Pons (tissue), 1 donor: ENCODE measurements around the gene SERPINF2.
"Not testable (repeated sequence)": the region's sequence is repeated elsewhere in the genome, so short reads cannot be mapped to it uniquely, and the experiment has no call there.

Experiments used
- DNase-seq: peaks from one replicate; pipeline ENCODE4 v3.0.0-alpha.2; 2016; ENCODE audit warnings: low spot score

Gene SERPINF2

DNA sequence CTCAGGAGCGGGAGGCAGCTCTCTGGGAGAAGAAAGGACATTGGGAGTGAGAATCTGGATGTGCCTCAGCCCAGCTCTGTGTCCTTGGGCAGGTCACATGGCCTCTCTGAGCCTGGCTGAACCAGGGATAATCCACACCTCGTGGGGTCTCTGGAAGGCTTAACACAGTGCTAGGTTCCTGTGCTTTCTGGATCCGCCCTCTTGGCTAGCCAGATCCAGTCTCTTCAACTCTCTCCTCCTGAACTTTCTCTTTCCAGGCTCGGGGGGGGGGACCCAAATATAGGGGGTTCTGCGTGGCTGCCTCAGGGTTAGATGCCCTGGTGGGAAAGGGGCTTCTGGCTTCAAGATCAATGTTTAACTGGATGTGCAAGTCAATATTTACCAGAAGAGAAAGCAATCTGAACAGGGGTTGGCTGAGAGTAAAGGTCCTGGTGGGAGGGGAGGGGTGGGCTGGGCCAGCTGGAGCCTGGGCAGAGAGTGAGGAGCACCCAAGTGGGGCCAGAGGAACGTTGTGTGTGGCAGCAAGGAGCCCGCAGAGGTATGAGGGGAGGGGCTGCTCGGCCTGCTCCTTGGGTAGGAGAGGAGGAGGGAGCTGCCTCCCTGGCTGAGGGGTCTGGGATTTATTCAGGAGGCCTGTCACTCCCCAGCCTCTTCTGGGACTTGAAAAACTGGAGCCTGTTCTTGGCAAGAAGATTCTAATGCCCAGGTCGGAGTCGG lies at the start of gene SERPINF2:
TSS of gene SERPINF2 (plus strand) at position 501 of the 717 bp plus-strand sequence. CDS start 2,125 bp downstream, outside the sequence.
- no peak for DNase-seq

DNA sequence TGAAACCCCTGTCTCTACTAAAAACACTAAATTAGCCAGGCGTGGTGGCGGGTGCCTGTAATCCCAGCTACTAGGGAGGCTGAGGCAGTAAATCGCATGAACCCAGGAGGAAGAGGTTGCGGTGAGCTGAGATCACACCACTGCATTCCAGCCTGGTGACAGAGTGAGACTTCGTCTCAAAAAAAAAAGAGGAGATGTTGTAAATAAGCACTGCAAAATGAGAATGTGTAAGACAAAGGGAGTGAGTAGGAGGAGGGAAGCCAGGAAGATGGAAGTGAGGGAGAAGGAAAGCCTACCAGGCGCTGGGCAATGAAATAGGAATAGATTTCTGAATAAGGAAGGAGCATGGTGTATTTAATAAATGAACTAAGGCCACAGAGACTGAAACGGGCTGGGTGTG lies 49.3 kb upstream of the SERPINF2 start:
- no peak for DNase-seq

DNA sequence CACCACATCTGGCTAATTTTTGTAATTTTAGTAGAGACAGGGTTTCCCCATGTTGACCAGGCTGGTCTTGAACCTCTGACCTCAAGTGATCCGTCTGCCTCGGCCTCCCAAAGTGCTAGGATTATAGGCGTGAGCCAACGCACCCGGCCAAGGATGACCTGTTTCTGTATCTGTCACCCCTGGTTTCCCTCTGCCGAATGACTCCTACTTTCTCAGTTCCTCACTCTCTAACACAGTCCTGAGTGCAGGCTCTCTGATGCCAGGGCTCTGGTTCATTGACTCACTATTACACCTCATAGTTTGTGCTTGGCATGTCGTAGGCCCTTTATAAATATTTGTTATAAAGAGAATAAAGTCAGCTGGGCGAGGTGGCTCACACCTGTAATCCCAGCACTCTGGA lies 47.3 kb upstream of the SERPINF2 start:
- DNase-seq = no peak

DNA sequence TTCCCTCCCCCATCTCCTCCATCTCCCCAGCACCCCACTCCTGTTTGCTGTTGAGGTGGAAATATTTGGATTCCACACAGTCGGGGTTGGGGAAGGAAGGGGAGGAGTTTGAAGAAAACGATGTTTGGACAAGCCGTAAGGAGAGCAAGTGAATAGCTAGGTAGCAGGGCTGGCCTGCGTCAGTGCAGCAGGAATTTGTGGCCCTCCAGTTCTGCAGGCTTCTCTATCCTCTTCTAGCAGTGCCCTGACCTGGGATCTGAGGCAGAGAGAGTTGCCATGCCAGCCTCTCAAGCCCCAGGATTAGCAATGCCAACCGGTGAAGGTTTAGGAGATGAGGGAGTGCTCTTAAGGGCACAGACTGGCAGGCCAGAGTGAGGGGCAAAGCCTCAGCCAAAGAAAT lies 45.0 kb upstream of the SERPINF2 start:
- DNase-seq = no peak

DNA sequence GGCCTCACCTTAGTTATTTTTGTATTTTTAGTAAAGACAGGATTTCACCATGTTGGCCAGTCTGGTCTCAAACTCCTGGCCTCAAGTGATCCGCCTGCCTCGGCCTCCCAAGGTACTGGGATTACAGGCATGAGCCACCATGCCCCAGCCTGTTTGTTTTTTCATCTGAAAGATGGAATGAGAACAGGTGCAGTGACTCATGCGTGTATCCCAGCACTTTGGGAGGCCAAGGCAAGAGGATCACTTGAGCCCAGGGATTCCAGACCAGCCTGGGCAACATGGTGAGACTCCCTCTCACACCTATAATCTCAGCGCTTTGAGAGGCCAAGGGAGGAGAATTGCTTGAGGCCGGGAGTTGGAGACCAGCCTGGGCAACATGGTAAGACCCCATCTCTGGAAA lies 42.8 kb upstream of the SERPINF2 start:
- not testable (repeated sequence) for DNase-seq

DNA sequence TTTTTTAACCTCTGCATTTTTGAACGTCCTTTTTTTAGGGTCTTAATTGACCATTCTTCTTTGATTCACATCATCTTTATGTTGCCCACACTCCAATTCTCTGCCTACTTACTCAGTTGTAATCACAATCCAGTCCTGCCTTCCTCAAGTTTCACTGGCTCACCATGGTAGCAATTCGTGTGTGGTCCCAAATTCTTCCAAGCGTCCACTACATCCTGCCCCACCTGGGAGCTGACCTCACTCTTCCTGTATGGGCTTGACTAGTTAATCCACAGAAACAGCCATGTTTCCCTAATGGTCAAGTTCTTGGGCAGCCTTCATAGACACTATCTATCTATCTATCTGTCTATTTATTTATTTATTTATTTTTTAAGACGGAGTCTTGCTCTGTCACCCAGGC lies 39.6 kb upstream of the SERPINF2 start:
- no peak for DNase-seq

DNA sequence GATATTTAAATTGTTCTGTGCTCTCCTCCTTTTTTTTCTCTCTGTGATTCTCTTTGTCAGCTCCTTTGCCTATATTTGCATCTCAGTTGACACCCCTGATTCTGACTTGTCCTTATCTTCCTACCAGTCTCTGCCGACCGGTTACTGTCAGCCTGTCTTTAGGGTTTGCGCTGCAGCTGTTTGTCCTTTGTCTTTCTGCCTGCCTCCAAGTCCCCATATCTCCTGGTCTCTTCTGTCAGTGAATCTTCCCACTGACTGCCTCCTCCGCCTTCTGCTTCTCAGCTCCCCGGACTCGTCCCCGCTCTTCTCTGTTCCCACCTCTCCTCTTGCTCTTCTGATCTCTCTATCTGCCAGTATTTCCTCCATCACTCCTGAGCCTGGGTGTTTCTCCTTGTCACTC lies 37.7 kb upstream of the SERPINF2 start:
- DNase-seq = no peak

DNA sequence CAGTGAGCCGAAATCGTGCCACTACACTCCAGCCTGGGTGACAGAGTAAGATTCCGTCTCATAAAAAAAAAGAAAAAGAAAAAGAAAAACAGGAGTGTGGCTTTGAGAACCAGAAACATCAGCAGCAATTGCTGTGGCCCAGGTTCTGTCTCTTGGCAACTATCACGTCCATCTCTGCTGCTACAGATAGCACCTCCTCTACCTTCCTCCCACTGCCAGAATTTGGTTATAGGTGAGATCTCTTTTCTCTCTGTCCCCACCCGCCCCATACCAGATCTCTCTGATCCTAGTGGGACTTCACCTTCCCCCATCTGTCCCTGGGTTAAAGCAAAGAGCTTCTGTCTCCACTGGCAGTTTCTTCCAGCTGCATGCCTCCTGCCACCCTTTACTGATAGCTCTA lies 35.6 kb upstream of the SERPINF2 start:
- DNase-seq = no peak

DNA sequence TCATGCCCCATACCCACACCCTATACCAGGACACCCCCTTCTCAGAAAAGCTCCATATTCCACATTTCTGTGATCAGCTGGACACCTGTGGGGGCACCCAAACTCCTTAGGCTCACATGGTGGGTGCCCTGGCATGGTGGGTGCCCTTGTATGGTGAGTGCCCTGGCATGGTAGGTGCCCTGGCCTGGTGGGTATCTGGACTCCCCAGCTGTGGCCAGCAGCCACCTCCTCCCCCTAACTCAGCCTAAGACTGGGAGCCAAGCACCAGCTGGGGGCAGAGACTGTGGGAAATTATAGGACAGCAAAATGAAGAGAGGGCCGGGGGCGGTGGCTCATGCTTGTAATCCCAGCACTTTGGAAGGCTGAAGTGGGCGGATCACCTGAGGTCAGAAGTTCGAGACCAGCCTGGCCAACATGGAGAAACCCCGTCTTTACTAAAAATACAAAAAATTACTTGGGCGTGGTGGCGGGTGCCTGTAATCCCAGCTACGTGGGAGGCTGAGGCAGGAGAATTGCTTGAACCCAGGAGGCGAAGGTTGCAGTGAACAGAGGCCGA lies 33.8 kb upstream of the SERPINF2 start:
- not testable (repeated sequence) for DNase-seq

DNA sequence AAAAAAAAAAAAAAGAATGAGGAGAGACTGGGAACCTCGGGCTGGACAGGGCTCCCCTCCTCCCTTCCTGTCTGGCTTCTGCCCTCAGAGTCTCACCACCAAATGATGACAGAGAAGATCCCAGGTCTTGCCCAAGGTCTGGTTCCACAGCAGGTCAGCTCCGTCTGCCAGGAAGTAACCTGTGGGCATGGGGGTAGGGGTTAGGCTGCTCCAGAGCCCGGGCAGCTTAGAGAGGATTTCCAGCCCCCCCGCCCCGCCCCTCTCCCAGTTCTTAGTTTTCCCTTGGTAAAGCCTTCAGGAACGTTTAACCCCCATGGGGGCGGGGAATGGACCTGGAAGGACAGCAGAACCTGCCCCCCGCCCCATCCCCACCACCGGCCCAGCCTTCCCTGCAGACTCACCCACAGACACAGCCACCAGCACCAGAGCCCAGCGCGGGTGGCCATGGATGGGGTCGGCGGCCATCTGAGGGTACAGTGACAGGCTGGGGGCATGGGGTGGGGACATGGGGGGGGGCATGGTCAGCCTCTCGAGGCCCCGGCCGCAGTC lies 33.2 kb upstream of the SERPINF2 start:
- no peak for DNase-seq

DNA sequence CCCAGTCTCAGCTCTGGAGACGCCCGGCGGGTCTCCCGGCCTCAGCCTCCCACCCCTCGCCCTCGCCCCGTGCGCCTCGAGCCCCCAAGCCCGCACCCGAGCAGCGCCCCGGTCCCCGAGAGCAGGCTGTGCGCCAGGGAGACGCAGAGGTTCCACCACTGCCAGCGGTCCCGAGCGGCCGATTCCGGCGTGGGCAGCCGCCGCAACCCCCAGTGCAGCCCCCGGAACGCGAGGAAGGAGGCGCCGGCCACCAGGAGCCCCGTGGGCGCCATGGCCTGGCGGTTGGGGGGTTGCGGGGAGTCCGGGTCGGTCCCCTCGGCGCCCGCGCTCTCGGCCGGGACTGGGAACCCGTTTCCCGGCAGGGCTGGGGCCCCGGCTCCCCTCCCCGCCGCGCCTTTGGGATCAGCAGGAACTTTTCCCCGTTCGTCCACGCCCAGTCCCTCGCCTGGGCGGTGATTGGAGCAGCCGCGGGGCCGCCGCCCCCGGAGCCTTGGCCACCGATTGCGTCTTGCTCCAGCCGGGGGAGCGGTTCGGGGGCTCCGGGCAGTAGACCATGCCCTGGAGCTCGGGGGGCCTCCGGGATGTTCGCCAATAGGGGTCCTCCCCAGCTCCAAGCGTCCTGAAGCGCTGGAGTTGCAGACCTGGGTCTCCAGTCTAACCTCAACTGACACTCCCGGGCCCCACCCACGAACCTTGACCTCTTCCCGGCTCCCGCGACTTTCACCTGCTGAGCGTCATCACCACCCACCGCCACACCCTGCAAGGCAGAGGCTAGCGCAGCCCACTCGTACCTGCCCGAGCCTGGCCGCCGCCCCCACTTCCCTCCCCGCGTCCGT lies 32.5 kb upstream of the SERPINF2 start, which contains the start of gene TLCD2:
TSS of gene TLCD2 (minus strand) at position 407 of the 836 bp plus-strand sequence. CDS start at position 272, 135 bp downstream.
- no peak for DNase-seq

DNA sequence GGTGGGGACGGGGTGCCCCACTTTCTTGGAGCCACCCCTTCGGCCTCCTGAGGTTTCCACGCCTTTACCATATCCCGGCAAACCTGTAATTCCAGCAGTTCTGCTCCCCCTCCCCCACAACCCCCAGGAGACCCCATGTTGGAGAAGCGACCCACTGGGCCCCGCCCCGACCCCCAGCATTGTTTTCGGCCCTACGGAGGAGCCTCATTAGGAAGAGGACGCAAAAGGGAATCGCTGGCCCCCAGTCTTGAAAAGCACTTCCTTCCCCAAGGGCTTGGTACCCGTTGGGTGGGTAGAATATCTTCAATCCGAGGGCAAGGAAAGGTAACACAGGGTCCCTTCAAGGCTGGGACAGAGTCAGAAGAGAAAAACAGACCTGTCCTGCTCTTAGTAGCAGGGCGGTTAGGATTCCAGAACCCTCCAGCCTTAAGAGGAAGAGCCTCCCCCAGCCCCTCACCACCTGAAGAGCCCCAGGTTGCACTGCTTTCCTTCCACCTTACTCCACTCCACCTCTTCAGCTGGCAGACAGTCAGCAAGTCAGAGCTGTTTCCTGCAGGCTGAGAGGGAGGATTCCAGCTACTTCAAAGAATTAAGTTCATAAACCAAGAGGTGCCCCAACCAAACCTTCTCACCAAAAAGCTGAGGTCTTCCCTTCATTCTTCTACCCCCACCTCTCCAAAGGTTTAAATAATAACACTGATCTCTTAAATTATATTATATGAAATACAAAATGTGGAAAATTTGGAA lies 31.7 kb upstream of the SERPINF2 start:
- DNase-seq = no peak

DNA sequence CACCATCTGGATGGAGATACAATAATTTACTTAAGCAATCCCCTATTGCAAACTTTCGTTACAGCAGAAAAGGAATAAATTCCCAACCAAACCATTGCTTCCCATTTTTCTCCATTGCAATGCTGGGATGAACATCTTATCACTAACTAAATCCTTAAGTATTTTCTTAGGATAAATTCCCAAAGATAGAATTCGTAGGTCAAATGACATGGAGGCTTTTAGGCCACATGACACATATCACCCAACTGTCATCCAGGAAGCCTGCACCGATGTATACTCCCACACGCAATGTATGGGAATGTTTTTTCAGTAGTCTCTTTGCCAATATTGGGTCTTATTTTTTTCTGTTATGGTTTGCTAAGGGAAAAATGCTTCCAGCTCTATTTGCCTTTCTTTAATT lies 30.9 kb upstream of the SERPINF2 start:
- no peak for DNase-seq

DNA sequence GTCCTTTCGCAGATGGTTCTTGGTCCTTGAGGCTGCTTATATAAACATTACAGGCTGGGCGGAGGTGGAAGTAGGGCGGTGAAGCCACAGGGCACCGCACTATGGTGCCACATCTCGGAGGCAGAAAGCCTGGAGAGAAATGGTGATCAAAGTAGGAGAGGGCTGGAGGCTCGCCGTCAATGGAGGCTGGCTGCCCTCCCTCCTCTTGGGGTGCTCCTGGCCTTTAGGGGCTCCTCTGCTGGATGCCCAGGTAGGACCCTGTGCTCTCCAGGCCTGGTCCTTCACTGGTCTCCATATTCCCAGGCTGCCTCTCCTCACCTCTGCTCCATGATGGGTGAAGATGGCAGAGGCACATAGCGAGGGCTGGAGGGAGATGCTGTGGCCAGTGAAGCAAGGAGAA lies 30.4 kb upstream of the SERPINF2 start:
- DNase-seq = no peak

DNA sequence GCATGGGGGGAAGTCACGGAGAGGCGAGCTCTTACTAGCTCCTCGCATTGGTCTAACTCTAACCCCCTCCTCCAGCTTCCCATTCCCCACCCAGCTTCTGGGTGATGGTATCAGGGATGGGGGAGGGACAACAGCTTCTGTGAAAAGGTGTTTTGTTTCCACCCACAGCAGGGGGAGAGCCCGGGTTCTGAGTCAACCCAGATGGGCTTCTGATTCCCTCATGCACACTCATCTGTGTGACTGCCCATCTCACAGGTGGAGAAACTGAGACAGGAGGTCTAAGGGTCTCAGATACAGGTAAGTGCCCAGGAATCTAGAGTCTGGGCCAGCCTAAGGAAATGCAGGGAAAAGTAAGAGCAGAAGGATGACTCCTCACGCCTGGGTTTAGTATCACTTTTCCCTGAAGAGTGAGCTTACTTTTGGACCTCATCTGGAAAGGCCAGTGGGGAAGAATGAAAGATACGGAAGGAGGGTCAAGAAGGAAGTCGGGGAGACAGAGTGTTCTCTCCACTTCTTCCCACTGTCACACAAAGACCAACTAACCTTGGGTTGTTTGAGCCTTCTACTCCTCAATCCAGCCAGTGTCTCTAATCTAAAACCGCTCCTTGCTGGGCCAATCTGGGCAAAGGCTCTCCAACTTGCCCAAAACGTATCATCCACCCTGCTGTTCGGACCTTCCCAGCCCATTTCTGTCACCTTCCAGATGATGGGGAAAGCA lies 29.4 kb upstream of the SERPINF2 start:
- no peak for DNase-seq

DNA sequence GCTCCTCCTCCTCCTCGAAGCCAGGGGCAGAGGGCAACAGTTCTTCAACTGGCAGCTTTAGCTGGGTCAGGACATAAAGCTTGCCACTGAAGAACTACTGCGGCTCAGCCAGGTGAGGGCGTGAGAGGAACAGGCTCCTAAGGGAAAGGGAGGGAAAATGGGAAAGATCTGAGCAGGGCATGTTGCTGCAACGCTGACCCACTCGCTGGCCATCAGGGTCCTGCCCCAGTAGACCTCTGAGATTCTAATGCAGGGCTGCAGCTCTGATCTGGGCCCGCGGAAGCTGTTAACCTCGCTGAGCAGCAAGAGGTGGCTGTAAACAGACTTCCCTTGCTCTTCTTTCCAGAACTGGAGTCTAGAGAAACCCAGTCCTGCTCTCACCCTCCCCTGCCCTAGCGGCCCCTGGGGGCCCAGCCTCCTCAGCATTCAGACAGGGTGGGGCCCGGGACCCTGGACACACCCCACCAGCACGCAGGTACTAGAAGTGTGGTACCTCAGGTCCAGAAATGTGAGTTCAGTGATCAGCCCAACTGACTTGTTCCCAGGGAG lies 28.7 kb upstream of the SERPINF2 start:
- DNase-seq = no peak

DNA sequence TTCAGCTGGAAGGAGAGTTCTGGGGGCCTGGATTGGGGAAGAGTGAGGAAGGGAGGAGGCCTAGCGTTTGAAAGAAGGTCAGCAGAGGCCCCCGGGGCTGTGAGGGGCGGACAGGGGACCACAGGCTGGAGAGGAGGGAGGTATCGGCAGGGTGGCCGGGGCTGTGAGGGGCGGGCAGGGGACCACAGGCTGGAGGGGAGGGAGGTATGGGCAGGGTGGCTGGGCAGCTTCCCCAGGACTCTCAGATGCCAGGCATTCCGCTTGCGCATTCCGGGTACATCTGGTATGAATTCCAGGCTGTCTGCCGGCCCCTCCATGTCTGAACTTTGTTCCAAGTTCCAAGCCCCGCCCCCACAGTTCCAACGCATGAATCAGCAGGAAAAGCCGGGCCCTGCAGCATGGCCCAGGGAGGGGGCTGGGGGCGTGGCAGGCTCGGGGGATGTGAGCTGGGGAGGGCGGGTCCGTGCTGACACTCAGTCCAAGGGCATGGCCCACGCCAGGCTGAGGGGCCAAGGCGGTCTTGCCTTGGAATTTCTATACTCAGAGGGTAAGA lies 28.2 kb upstream of the SERPINF2 start:
- peak; percentile 58 for DNase-seq

DNA sequence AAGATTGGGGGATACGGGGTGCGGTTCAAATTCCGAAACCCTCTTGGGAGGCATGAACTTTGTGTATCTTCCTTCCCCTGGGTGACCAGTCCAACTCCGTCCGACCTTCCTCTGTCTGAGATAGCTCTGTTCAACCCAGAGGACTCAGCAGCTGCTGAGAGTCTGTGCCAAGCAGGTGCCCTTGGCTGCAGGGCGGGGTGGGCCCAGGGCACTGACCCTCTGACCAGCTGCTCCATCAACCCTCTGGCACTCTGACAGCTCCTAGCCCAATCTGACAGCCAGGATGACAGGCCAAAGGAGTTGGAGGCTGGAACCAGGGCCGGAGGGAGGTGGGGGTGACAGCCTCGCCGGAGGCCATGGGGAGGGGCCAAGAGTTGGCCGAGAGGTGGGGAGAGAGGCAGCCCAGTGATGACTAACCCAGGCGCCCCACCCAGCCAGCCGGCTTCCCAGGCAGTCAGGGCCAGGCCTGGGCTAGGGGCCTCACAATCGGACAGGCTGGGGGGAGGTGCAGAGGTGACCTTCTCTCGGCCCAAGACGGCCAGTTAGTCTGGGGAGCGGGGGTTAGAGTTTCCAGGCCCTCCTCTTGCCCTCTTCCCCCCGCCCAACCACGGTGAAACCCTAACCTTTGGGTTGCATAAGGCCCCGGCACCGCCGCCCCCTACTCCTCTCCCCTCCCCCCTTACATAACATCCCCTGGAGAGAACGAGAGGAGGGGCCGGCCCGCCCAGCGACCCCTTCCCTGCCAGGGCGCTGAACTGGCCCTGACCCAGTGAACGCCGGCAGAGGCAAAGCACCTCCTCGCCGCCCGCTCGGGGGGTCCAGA lies 27.5 kb upstream of the SERPINF2 start:
- DNase-seq = peak; percentile 40

DNA sequence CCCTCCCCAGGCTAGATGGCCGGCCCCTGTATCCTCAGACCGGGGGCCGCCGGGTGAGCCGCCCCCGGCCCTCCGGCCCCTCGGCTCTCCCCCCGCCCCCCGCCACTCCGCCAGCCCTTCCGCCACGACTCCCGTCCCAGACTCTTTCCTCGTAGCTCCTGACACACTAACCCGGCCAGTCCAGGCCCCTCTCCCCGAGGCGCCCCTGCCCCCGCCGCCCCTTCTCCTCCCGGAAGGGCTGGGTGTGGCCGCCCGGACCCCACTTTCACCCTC lies 26.9 kb upstream of the SERPINF2 start:
- DNase-seq = no peak
